ENCODE measurements around the gene FARS2.

DNA sequence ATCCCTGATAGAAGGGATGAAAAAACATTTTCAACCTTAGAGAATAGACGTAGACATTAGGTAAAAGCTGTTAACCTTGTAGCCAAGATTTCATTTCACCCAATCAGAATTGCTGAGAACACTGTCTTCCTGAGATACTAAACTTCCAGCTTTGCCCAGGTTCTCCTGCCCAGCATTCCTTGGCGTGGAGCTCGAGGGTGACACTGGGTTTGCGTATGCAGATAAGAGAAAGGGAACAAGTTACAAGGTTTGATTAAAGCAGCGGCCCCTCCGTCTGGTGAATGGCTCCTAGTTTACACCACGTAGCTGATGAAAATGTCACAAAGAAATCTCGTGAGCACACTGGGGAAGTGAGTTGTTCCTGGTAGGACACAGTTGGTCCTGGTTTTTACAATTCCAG is 247.8 kb downstream of the FARS2 start:
- TF ChIP-seq POLR2A (IDR thresholded peaks at IDR 0.05; ENCODE audit: low read length) (no peak), GATA1 (IDR thresholded peaks at IDR 0.05; ENCODE audit: low read depth, low read length) (no peak)
